Stimulated activated CD8-positive, alpha-beta memory T cell treated with anti-CD3 and anti-CD28 coated beads, Interleukin-15, amount 100 ng/mL, for 4 hours (primary cell): ENCODE results near the gene PRDM12.

Source experiments
- DNase-seq, 2 donors: peaks; one replicate each; pipeline ENCODE4 v3.0.0-alpha.2; 2020; ENCODE audit warnings: low read depth in 2 of 2

Gene PRDM12

GRCh38 chr9:130635721-130636647 is 28.4 kb upstream of the PRDM12 start:
- DNase-seq: no peak

GRCh38 chr9:130636648-130637020 is 27.8 kb upstream of the PRDM12 start:
- DNase-seq: no peak

GRCh38 chr9:130638284-130639123 is 25.9 kb upstream of the PRDM12 start:
- no peak for DNase-seq

GRCh38 chr9:130639124-130639765 is 25.1 kb upstream of the PRDM12 start:
- no peak for DNase-seq

GRCh38 chr9:130639866-130640555 is 24.4 kb upstream of the PRDM12 start:
- no peak for DNase-seq

- no peak for DNase-seq
These were observed 23.7 kb upstream of the PRDM12 start for GRCh38 chr9:130640681-130641080.

GRCh38 chr9:130642926-130643325 is 21.5 kb upstream of the PRDM12 start:
- DNase-seq: no peak

- DNase-seq: no peak
These were observed 13.2 kb upstream of the PRDM12 start for GRCh38 chr9:130651221-130651620.

- DNase-seq: no peak
These were observed 12.6 kb upstream of the PRDM12 start for GRCh38 chr9:130651752-130652151.

GRCh38 chr9:130654879-130655278 is 9.5 kb upstream of the PRDM12 start:
- DNase-seq: no peak

GRCh38 chr9:130658893-130659698 is 5.3 kb upstream of the PRDM12 start:
- no peak for DNase-seq

GRCh38 chr9:130659699-130660248 is 4.6 kb upstream of the PRDM12 start:
- no peak for DNase-seq

- DNase-seq: no peak
These were observed 4.1 kb upstream of the PRDM12 start for GRCh38 chr9:130660326-130660682.

GRCh38 chr9:130660683-130661450 is 3.5 kb upstream of the PRDM12 start:
- no peak for DNase-seq

- no peak for DNase-seq
These were observed 2.8 kb upstream of the PRDM12 start for GRCh38 chr9:130661451-130662098.

GRCh38 chr9:130662099-130662969 is 2.1 kb upstream of the PRDM12 start:
- no peak for DNase-seq

GRCh38 chr9:130662970-130663257 is 1.5 kb upstream of the PRDM12 start:
- no peak for DNase-seq

GRCh38 chr9:130663258-130663976 is 977 bp upstream of the PRDM12 start:
- no peak for DNase-seq
